GM12864 (cell line): ENCODE measurements around the gene TCP11L2.
"Not testable (repeated sequence)": the region's sequence is repeated elsewhere in the genome, so short reads cannot be mapped to it uniquely, and the experiment has no call there.

ENCODE experiments used
- DNase-seq: peaks from one replicate; pipeline ENCODE4 v3.0.0-alpha.2; 2011; ENCODE audit warnings: low read depth
- H3K4me3 ChIP-seq: 2 replicates; pipeline ENCODE4 v1.5.1; 2011; ENCODE audit warnings: mild to moderate bottlenecking, low read depth, low read length, control low read depth
- CTCF ChIP-seq: IDR thresholded peaks from 2 replicates; pipeline ENCODE4 v1.5.1; 2011; ENCODE audit warnings: low read depth, mild to moderate bottlenecking, moderate library complexity, low read length, control low read depth, inconsistent platforms; ENCODE audit errors: missing control alignments

TCP11L2 gene

DNA sequence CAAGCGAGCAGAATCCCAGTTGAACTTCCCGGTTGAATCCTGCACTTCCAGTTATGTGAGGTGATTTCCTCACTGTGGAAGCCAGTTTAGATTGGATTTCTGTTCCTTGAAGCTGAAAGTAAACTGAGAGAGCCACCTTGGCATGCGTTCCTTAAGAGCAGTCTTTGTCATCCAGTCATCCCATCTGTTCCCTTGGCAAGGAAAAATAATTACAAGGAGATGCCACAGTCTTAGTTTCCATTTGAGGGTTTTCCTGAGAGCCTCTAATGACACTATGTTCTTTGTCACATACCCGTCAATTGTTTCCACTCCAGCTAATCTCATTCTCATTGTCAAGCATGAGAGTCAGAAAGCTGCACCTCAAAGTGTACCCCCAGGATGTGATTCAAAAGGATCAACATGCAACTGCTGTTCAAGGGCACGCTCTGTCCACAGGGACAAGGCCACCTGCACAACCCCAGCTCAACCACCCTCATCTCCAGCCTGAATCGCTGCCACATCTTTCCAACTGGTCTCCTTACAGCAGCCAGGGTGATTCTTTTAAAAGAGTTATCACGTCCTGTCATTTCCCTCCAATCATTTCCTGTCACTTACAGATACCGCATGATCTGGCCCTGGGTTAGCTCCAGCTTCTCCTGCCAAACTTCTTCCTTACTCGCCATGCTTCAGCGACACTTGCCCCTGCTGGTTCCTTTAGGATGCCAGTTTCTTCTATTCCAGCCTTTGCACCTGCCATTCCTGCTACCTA lies 18.0 kb upstream of the TCP11L2 start:
- no peak for TF ChIP-seq CTCF
- H3K4me3 ChIP-seq: no peak overlapping the region
- no peak for DNase-seq

- H3K4me3 ChIP-seq: no peak overlapping the region
- DNase-seq: no peak
- no peak for TF ChIP-seq CTCF
Observed at GRCh38 chr12:106285982-106286381, 16.6 kb upstream of the TCP11L2 start.

GRCh38 chr12:106286576-106287162 lies 15.9 kb upstream of the TCP11L2 start:
- H3K4me3 ChIP-seq, DNase-seq: not testable (repeated sequence)

DNA sequence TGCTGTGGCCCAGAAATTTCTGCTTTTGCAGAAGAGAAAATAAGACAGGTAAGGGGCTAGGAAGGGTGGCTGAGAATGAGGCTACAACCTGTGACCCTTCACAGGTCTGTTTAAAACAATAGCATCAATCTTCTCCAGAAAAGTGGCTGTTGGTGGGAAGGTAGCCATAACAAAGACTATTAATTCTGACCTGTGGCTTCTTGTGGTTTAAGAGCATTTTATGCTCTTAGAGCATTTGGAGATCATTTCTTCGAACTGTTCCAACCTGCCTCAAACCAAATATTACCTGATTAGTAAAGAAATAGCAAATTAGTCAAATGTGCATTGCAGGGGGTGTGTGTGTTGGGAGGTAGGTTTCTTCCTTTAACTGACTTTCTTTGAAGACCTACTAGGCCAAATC lies 15.2 kb upstream of the TCP11L2 start:
- no peak for TF ChIP-seq CTCF
- DNase-seq: no peak
- H3K4me3 ChIP-seq: no peak overlapping the region

GRCh38 chr12:106288101-106288493 lies 14.4 kb upstream of the TCP11L2 start:
- no peak for DNase-seq
- TF ChIP-seq CTCF: no peak
- H3K4me3 ChIP-seq: no peak overlapping the region

GRCh38 chr12:106288494-106289195 lies 13.9 kb upstream of the TCP11L2 start:
- no peak for TF ChIP-seq CTCF
- DNase-seq: no peak
- H3K4me3 ChIP-seq: no peak overlapping the region

DNA sequence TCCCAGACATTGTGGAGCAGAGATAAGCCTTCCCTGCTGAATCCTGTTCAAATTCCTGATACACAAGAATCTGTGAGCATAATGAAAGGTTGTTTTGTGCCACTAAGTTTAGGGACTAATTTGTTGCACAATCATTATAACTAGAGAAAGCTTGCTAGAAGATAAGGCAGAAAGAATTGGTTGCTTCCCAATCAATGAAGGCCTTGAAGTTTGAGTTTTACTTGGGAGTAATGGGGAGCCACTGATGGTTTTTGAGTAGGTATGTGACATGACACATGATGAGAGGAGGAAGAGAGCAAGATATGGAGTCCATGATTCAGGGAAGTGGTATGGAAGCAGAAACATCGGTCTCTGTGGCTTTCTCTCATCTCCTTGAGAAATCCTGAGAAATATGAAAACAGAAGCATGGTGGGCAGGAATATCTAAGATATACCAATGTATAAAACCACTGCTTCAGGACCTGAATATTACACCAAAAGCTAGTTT lies 13.3 kb upstream of the TCP11L2 start:
- no peak for TF ChIP-seq CTCF

More for the DNA sequence above, 13.3 kb upstream of the TCP11L2 start:
- no peak overlapping the region for H3K4me3 ChIP-seq
- no peak for DNase-seq
